Measurements from ENCODE around the gene HIKESHI.
"Not testable (repeated sequence)": the region's sequence is repeated elsewhere in the genome, so short reads cannot be mapped to it uniquely, and the experiment has no call there.

Gene HIKESHI

GRCh38 chr11:86294026-86294425, 8.0 kb upstream of the HIKESHI start:
- no peak for FAIRE-seq

GRCh38 chr11:86301742-86302091, 323 bp upstream of the HIKESHI start:
- FAIRE-seq = no peak

DNA sequence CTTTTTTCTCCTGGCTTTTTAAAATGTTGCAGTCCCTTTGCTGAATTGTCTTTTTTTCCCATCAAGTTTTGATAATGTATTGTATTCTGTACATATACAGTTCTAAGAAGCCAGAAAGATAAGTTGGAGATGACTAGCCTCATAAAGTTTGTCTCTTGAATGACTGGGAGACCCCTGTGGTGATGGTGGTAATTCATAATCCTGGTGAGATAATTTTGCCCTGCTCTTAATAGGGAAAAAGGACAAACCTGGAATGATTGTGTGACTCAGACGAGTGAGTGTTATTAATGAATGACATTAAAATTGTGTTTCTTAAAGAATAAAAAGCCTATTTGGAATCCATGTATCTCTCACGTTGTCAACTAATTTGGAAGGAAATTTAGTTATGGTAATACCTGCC, 1.2 kb downstream of the HIKESHI start:
- FAIRE-seq = no peak

GRCh38 chr11:86308710-86309109, 6.7 kb downstream of the HIKESHI start:
- not testable (repeated sequence) for FAIRE-seq

DNA sequence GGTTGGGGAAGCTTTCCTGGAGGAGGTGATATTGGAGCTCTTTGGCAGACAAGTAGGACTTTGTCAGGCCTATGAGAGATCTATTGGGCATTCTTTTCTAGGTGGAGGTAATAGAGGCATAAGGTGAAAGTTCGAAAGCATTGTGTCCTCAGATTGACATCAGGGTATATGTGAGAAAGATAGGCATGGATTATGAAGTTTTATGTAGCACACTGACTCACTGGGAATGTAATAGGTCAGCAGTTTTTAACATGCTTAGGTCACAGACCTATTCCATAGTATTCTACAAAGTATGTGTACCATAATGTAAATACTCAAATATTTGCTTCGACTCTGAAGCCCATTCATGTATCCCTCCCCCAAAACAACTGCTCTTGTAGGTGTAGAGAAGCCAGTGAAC, 11.8 kb downstream of the HIKESHI start:
- FAIRE-seq = no peak

DNA sequence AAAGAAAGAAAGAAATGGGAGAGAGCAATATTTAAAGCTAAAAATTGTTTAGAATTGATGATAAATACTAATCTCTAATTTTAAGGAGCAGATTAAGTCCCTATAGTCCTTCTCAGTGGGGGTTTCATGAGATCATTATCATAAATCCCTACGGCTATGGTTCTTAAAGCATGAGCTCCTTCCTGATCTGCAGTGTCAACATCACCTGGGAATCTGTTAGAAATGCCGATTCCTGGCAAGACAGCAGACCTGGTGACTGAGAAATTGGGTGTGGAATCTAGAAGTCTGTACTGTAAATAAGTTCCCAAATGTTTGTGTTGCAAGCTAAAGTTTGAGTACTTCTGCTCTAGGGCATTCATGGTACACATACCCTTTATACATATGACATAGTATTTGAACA, 12.6 kb downstream of the HIKESHI start:
- no peak for FAIRE-seq

DNA sequence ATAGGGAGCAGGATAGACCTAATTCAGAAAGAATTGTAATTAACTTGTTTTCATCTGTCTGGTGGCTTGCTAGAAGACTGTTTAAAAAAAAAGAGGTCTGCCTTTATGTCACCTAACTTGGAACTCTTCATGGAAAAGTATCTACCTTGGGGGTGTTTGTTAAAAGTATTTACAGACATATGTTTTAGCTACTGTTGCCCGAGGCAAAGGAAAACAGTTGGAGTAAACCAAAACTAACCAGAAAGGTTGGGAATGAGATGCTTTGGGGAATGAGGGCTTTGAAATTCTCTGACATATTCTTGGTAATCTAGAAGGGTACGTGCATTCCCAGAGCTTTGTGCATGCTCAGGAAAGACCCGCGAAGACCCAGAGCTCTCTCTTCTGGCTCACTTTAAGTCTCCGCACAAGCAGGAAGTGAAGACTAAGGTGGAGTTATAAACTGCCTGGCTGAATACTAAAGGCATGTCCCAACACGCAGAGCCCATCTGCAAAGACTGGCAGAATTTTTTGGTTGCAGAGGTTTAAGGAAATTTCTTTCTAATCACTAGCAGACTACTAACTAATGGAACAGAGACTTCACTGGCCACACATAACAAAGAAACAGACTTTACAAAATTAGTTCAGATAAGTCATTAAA, 33.2 kb downstream of the HIKESHI start:
- no peak for FAIRE-seq

- FAIRE-seq = no peak
Measured at GRCh38 chr11:86337227-86337626, 35.2 kb downstream of the HIKESHI start.

GRCh38 chr11:86341382-86341781, 39.3 kb downstream of the HIKESHI start:
- peak; percentile 18 for FAIRE-seq

DNA sequence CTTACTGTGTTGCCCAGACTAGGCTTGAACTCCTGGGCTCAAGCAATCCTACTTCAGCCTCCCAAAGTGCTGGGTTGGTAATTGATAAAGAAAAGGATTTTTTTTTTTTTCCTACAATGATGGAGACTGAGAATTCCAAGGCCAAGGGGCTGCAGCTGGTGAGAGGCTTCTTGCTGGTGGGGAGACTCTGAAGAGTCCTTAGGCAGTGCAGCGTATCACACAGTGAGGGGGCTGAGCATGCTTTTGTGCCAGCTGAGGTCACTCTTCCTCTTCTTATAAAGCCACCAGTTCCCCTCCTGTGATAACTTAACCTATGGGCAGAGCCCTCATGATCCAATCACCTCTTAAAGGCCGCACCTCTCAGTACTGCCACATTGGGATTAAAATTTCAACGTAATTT, 44.5 kb downstream of the HIKESHI start:
- FAIRE-seq = no peak

DNA sequence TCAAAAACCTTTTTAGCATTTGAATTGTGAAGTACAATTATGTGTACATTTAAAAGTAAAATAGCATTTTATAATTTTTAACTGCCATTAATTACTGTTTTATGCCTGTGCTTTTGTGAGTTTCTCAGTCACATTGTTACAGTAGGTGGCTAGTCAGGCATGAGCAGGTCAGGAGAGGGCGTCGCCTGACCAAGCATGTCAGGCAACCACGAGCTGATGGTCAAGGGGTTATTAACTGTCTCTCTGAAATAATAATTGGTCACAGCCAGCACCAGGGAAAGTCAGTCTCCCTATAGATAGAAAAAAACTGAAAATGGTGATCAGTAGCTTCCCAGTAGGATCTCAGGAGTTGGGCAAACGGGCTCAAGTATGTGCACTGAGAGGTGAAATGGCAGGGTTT, 53.2 kb downstream of the HIKESHI start:
- no peak for FAIRE-seq

GRCh38 chr11:86357412-86357811, 55.4 kb downstream of the HIKESHI start:
- not testable (repeated sequence) for FAIRE-seq

DNA sequence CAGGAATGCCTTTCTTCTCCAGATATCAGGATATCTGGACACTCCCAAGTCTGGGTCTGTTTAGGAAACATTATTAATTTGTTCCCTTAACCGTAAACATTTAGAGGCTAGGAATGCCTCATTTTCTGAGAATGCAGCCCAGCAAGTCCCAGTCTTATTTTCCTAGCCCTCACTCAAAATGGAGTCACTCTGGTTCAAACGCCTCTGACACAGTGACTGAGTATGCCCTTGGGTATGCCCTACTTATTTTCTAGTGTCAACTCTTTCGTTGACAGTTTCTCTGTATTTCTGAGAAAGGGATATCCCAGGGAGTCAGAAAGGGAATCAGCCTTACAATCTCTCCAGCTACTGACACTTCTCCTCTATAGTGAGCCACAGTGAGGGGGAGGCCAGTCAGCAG, 56.7 kb downstream of the HIKESHI start:
- no peak for FAIRE-seq

DNA sequence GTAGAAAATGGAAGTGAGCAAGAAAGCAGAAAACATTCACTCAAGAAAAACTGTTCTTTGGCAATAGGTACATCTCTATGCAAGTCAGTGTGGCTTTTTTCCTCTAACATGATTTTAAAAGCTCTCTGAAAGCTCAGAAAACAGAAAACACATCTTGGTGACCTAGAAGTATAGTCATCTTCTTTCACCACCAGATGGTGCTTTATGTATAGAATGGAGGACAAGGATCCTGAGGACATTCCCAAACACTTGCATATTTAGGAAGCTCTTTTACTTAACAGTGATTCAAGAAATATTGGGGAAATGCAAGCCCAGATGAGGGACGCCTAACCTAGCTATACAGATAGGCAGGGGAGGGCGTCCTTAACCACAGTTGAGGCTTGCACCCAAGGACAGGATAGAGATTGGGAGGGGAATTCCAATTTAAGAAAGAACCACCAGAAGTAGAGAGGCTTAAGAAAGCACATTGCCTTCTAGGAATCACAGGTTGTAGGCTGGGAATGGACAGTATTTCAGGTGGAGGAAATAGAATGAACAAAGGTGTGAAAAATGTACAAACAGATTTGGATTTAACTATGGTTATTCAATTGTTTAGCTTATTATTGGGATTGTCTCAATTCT, 58.8 kb downstream of the HIKESHI start:
- no peak for FAIRE-seq

DNA sequence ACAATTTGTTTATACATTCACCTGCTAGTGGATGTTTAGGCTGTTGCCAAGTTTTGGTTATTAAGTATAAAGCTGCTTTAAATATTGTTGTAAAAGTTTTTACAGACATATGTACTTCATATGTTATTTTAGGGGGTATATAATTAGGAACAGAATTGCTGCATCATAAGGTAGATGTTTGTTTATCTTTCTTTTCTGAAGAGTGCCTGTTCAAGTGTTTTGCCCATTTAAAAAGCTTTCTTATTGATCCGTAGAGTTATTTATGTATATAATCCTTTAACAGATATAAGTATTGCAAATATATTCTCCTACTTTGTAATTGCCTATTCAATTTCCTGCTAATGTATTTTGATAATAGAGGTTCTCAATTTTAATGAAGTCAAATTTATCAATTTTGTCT, 61.4 kb downstream of the HIKESHI start:
- FAIRE-seq = no peak

- FAIRE-seq = peak; percentile 76
Measured at GRCh38 chr11:86365546-86365945, 63.5 kb downstream of the HIKESHI start.

DNA sequence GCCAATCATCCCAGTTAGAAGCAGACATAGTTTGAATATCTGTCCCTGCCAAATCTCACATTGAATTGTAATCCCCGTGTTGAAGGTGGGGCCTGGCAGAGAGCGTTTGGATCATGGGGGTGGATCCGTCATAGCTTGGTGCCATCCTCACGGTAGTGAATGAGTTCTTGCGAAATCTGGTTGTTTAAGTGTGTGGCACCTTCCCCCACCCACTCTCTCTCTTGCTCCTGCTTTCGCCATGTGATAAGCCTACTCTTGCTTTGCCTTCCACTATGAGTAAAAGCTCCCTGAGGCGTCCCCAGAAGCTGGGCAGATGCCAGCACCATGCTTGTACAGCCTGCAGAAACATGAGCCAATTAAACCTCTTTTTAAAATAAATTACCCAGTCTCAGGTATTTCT, 67.6 kb downstream of the HIKESHI start:
- no peak for FAIRE-seq

- no peak for FAIRE-seq
Measured at GRCh38 chr11:86370171-86370570, 68.1 kb downstream of the HIKESHI start.

- no peak for FAIRE-seq
Measured at GRCh38 chr11:86370922-86371594, 69.0 kb downstream of the HIKESHI start.

DNA sequence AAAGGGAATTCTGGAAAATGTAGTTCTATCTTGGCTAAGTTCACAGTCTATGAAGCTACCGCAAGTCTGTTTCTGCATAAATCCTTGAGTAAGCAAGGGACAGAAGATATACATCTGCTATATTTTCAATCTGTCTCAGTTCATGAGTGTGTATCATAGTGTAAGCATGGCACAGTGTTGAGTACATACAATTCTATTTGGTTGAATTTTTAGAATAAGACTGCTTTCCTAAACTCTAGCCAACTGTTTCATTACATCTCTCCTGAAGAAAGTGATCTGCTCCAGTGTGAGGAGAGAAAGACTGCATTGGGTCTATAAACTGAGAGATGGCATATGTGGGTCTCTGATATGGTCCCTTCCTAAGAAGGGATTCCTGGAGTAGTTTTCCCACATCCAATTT, 70.0 kb downstream of the HIKESHI start:
- FAIRE-seq = no peak

- no peak for FAIRE-seq
Measured at GRCh38 chr11:86372586-86372985, 70.5 kb downstream of the HIKESHI start.

DNA sequence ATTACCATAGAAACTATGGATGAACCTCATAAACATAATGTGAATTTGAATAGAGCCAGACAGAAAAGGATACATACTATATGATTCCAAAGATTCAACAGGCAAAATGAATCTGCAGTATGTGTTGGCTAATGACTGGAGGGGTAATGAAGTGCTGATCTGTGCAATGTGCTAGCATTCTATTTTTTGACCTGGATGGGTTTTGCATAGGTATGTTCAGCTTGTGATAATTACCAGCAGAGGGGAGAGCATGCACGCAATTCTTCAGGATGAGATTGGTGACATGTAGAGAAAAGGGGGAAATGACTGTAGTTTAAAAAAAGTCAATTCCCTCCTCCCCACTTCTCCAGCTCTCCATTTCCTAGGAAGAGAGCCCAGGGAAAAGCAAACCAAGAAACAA, 72.0 kb downstream of the HIKESHI start:
- FAIRE-seq = no peak

GRCh38 chr11:86374586-86374985, 72.5 kb downstream of the HIKESHI start, which contains the start of gene CCDC81:
TSS of gene CCDC81 (plus strand) at chr11:86374887. CDS start at chr11:86375164, 277 bp downstream.
- no peak for FAIRE-seq

GRCh38 chr11:86377972-86378371, 75.9 kb downstream of the HIKESHI start:
- FAIRE-seq = no peak

Data from endometrium (tissue), 2 donors.